ENCODE measurements around the gene HYAL1. TPM values are rescaled to one million over a fixed set of nuclear protein-coding genes. Genes with fewer than 3 reads are reported as not detected.

The HYAL1 gene
- total and polyA plus RNA-seq, 8 donors: 2.1 to 41.3 (median 2.9) TPM

Other genes starting within 250 kb of the HYAL1 start
- 100 to 1,000 TPM; 117 to 129 TPM for gene RBM5, start 214.7 kb downstream of the HYAL1 start, total RNA-seq
- 100 to 1,000 TPM; 367 to 525 (median 425) TPM for gene RBM5, start 214.7 kb downstream of the HYAL1 start, polyA plus RNA-seq (ENCODE audit: insufficient read length in 6 of 6)
- gene SEMA3F, start 148.2 kb downstream of the HYAL1 start, total RNA-seq: 10 to 100 TPM; 26.0 to 56.2 TPM
- gene SEMA3F, start 148.2 kb downstream of the HYAL1 start, polyA plus RNA-seq (ENCODE audit: insufficient read length in 6 of 6): 10 to 100 TPM; 43.4 to 52.0 (median 46.7) TPM
- not detected for gene GNAT1, start 112.0 kb downstream of the HYAL1 start, total RNA-seq
- not detected for gene GNAT1, start 112.0 kb downstream of the HYAL1 start, polyA plus RNA-seq (ENCODE audit: insufficient read length in 6 of 6)
- under 1 TPM in 1 of 2 donors, not detected in 1; 0.23 TPM for gene SLC38A3, start 98.3 kb downstream of the HYAL1 start, total RNA-seq
- gene SLC38A3, start 98.3 kb downstream of the HYAL1 start, polyA plus RNA-seq (ENCODE audit: insufficient read length in 6 of 6): 10 to 100 TPM in 1 of 6 donors, 1 to 10 TPM in 5; 5.6 to 10.9 (median 8.0) TPM
- gene GNAI2, start 67.4 kb downstream of the HYAL1 start, total RNA-seq: 100 to 1,000 TPM; 266 to 381 TPM
- gene GNAI2, start 67.4 kb downstream of the HYAL1 start, polyA plus RNA-seq (ENCODE audit: insufficient read length in 6 of 6): 100 to 1,000 TPM; 259 to 306 (median 269) TPM
- 10 to 100 TPM; 56.8 to 92.7 TPM for gene SEMA3B, start 34.4 kb downstream of the HYAL1 start, total RNA-seq
- 10 to 100 TPM; 20.6 to 30.2 (median 25.6) TPM for gene SEMA3B, start 34.4 kb downstream of the HYAL1 start, polyA plus RNA-seq (ENCODE audit: insufficient read length in 6 of 6)
- under 1 TPM in 1 of 2 donors, not detected in 1; 0.24 TPM for gene LSMEM2, start 24.5 kb downstream of the HYAL1 start, total RNA-seq
- gene LSMEM2, start 24.5 kb downstream of the HYAL1 start, polyA plus RNA-seq (ENCODE audit: insufficient read length in 6 of 6): under 1 TPM; 0.15 to 0.61 (median 0.42) TPM
- gene IFRD2, start 11.1 kb downstream of the HYAL1 start, total RNA-seq: 100 to 1,000 TPM in 1 of 2 donors, 10 to 100 TPM in 1; 55.0 to 104 TPM
- 10 to 100 TPM; 29.6 to 48.5 (median 37.5) TPM for gene IFRD2, start 11.1 kb downstream of the HYAL1 start, polyA plus RNA-seq (ENCODE audit: insufficient read length in 6 of 6)
- gene HYAL3, start 4.2 kb downstream of the HYAL1 start, total RNA-seq: 1 to 10 TPM; 4.5 to 4.6 TPM
- 1 to 10 TPM; 2.3 to 5.2 (median 3.8) TPM for gene HYAL3, start 4.2 kb downstream of the HYAL1 start, polyA plus RNA-seq (ENCODE audit: insufficient read length in 6 of 6)
- gene NAA80, start 4.2 kb downstream of the HYAL1 start, total RNA-seq: 10 to 100 TPM in 1 of 2 donors, 1 to 10 TPM in 1; 9.5 to 10.9 TPM
- 10 to 100 TPM in 1 of 6 donors, 1 to 10 TPM in 5; 5.6 to 12.7 (median 8.4) TPM for gene NAA80, start 4.2 kb downstream of the HYAL1 start, polyA plus RNA-seq (ENCODE audit: insufficient read length in 6 of 6)
- gene HYAL2, start 19.2 kb upstream of the HYAL1 start, total RNA-seq: 100 to 1,000 TPM; 119 to 171 TPM
- gene HYAL2, start 19.2 kb upstream of the HYAL1 start, polyA plus RNA-seq (ENCODE audit: insufficient read length in 6 of 6): 100 to 1,000 TPM in 1 of 6 donors, 10 to 100 TPM in 5; 67.2 to 113 (median 80.9) TPM
- gene TUSC2, start 24.6 kb upstream of the HYAL1 start, total RNA-seq: 10 to 100 TPM; 27.8 to 29.6 TPM
- gene TUSC2, start 24.6 kb upstream of the HYAL1 start, polyA plus RNA-seq (ENCODE audit: insufficient read length in 6 of 6): 10 to 100 TPM; 15.2 to 21.1 (median 18.1) TPM
- 10 to 100 TPM; 29.8 to 40.7 TPM for gene RASSF1, start 37.3 kb upstream of the HYAL1 start, total RNA-seq
- 10 to 100 TPM; 24.9 to 33.7 (median 27.6) TPM for gene RASSF1, start 37.3 kb upstream of the HYAL1 start, polyA plus RNA-seq (ENCODE audit: insufficient read length in 6 of 6)
- 10 to 100 TPM in 1 of 2 donors, 1 to 10 TPM in 1; 1.6 to 16.3 TPM for gene ZMYND10, start 42.2 kb upstream of the HYAL1 start, total RNA-seq
- gene ZMYND10, start 42.2 kb upstream of the HYAL1 start, polyA plus RNA-seq (ENCODE audit: insufficient read length in 6 of 6): 10 to 100 TPM in 4 of 6 donors, 1 to 10 TPM in 2; 6.2 to 25.5 (median 18.8) TPM
- 10 to 100 TPM; 16.1 to 18.7 TPM for gene NPRL2, start 47.2 kb upstream of the HYAL1 start, total RNA-seq
- gene NPRL2, start 47.2 kb upstream of the HYAL1 start, polyA plus RNA-seq (ENCODE audit: insufficient read length in 6 of 6): 10 to 100 TPM; 25.2 to 33.3 (median 28.4) TPM
- gene CYB561D2, start 47.3 kb upstream of the HYAL1 start, total RNA-seq: 10 to 100 TPM; 21.3 to 28.3 TPM
- 10 to 100 TPM in 3 of 6 donors, 1 to 10 TPM in 3; 8.5 to 12.1 (median 10.1) TPM for gene CYB561D2, start 47.3 kb upstream of the HYAL1 start, polyA plus RNA-seq (ENCODE audit: insufficient read length in 6 of 6)
- 10 to 100 TPM; 37.0 to 39.1 TPM for gene TMEM115, start 55.9 kb upstream of the HYAL1 start, total RNA-seq
- gene TMEM115, start 55.9 kb upstream of the HYAL1 start, polyA plus RNA-seq (ENCODE audit: insufficient read length in 6 of 6): 10 to 100 TPM; 23.3 to 31.4 (median 26.9) TPM
- 10 to 100 TPM; 51.4 to 86.6 TPM for gene CACNA2D2, start 200.1 kb upstream of the HYAL1 start, total RNA-seq
- gene CACNA2D2, start 200.1 kb upstream of the HYAL1 start, polyA plus RNA-seq (ENCODE audit: insufficient read length in 6 of 6): 10 to 100 TPM; 15.4 to 37.5 (median 27.2) TPM

Measured in left lung (tissue), 8 donors.